Measurements from ENCODE around the gene TBC1D7.

DNA sequence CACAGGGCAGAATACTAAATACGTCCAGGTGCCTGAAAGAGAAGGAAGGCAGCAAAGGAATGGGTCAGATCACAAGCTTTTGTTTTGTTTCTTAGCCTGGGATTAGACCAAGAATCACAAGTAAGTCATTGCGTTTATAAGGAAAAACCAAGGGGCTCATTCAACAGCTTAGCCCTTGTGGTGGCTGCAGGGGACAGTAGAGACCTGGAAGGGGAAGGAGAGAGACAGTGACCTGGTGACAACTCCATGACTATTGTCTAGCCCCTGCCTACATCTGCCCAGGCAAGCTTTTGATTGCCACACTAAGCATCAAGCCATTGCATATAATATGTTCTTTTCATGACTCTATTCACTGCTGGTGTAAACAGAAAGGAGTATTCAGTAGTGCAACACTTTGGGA lies 30.2 kb upstream of the TBC1D7 start:
- TF ChIP-seq, protein P1, sequence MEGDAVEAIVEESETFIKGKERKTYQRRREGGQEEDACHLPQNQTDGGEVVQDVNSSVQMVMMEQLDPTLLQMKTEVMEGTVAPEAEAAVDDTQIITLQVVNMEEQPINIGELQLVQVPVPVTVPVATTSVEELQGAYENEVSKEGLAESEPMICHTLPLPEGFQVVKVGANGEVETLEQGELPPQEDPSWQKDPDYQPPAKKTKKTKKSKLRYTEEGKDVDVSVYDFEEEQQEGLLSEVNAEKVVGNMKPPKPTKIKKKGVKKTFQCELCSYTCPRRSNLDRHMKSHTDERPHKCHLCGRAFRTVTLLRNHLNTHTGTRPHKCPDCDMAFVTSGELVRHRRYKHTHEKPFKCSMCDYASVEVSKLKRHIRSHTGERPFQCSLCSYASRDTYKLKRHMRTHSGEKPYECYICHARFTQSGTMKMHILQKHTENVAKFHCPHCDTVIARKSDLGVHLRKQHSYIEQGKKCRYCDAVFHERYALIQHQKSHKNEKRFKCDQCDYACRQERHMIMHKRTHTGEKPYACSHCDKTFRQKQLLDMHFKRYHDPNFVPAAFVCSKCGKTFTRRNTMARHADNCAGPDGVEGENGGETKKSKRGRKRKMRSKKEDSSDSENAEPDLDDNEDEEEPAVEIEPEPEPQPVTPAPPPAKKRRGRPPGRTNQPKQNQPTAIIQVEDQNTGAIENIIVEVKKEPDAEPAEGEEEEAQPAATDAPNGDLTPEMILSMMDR (IDR thresholded peaks at IDR 0.05 in 4 of 5, conservative IDR thresholded peaks at IDR 0.05 in 1 of 5): no peak
- no peak for TF ChIP-seq POLR2A (IDR thresholded peaks at IDR 0.05)
